ENCODE measurements around the gene SPATA33.
"Not testable (repeated sequence)": the region's sequence is repeated elsewhere in the genome, so short reads cannot be mapped to it uniquely, and the experiment has no call there.

The SPATA33 gene

GRCh38 chr16:89667000-89667399, 9.4 kb downstream of the SPATA33 start:
- DNase-seq: not testable (repeated sequence)

GRCh38 chr16:89667633-89668032, 10.0 kb downstream of the SPATA33 start:
- no peak for DNase-seq

- no peak for DNase-seq
Measured at GRCh38 chr16:89668790-89669158, 11.1 kb downstream of the SPATA33 start.

- DNase-seq: no peak
Measured at GRCh38 chr16:89669755-89670154, 12.1 kb downstream of the SPATA33 start.

- DNase-seq: peak; percentile 57
Measured at GRCh38 chr16:89670496-89671431, 13.1 kb downstream of the SPATA33 start.

GRCh38 chr16:89671565-89671964, 13.9 kb downstream of the SPATA33 start:
- DNase-seq: not testable (repeated sequence)

GRCh38 chr16:89672177-89672941, 14.7 kb downstream of the SPATA33 start:
- DNase-seq: no peak

GRCh38 chr16:89678258-89678657, 20.6 kb downstream of the SPATA33 start:
- DNase-seq: no peak

GRCh38 chr16:89685916-89686315, 28.3 kb downstream of the SPATA33 start:
- DNase-seq: no peak

GRCh38 chr16:89686520-89687091, 29.0 kb downstream of the SPATA33 start, which contains the start of gene CDK10:
TSS of gene CDK10 (plus strand) at chr16:89686689. CDS start at chr16:89686711, 22 bp downstream.
- peak; percentile 78 for DNase-seq

- DNase-seq: peak; percentile 34
Measured at GRCh38 chr16:89687092-89687940, 29.7 kb downstream of the SPATA33 start.

GRCh38 chr16:89688395-89688794, 30.8 kb downstream of the SPATA33 start:
- DNase-seq: no peak

- no peak for DNase-seq
Measured at GRCh38 chr16:89689142-89689541, 31.5 kb downstream of the SPATA33 start.

GRCh38 chr16:89689621-89690020, 32.0 kb downstream of the SPATA33 start:
- DNase-seq: not testable (repeated sequence)

- no peak for DNase-seq
Measured at GRCh38 chr16:89690392-89690901, 32.8 kb downstream of the SPATA33 start.

- no peak for DNase-seq
Measured at GRCh38 chr16:89691231-89691985, 33.8 kb downstream of the SPATA33 start.

- no peak for DNase-seq
Measured at GRCh38 chr16:89691986-89692569, 34.4 kb downstream of the SPATA33 start.

GRCh38 chr16:89693289-89693731, 35.7 kb downstream of the SPATA33 start:
- no peak for DNase-seq

GRCh38 chr16:89693931-89694783, 36.5 kb downstream of the SPATA33 start:
- no peak for DNase-seq

- DNase-seq: not testable (repeated sequence)
Measured at GRCh38 chr16:89694784-89695085, 37.1 kb downstream of the SPATA33 start.

Measured in HCEC 1CT (cell line).